Measurements from ENCODE around the gene RORB. TPM values are rescaled to one million over a fixed set of nuclear protein-coding genes. Genes with fewer than 3 reads are reported as not detected.
"Not testable (repeated sequence)": the region's sequence is repeated elsewhere in the genome, so short reads cannot be mapped to it uniquely, and the experiment has no call there.

Gene RORB
- polyA plus RNA-seq, 1 donor from 2014 or later, result 0.77 TPM

DNA sequence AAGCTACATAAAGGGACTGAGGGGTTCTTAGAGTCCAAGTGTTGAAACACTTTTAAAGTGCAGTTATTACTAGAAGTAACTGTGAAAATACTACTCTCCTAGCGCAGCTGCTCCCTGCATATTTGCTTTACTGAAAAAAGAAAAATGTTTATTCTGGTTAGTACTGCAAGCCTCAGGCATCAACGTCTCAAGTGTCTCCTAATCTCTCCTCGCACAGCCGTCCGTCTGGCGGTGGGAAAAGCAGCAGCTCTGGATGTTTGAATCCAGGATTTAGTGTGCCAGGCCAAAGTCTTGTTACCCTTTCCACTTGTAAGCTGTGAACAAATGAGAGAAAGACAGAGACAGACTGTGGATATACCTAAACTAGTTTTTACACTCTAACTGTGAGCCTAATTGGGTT, 31.1 kb downstream of the RORB start:
- no peak overlapping the region for H3K27ac ChIP-seq (ENCODE audit: low read length)
- H2AFZ ChIP-seq (ENCODE audit: low read depth, low read length), result no peak overlapping the region
- no peak overlapping the region for H3K4me3 ChIP-seq (ENCODE audit: low read length)
- H3K9me3 ChIP-seq (ENCODE audit: low read length), result no peaks in the 10 kb centered on the region
- no peak overlapping the region for H3K4me2 ChIP-seq (ENCODE audit: low read length)
- no peaks in the 10 kb centered on the region for H3K9me2 ChIP-seq (ENCODE audit: insufficient read depth, low read length)
- H3K9ac ChIP-seq (ENCODE audit: low read length), result no peak overlapping the region
- no peaks in the 10 kb centered on the region for H4K20me1 ChIP-seq (ENCODE audit: insufficient read depth)
- H3K36me3 ChIP-seq (ENCODE audit: insufficient read depth, low read length), result no peaks in the 10 kb centered on the region
- no peaks in the 10 kb centered on the region for H3F3A ChIP-seq (ENCODE audit: insufficient read depth, low read length, poor library complexity, severe bottlenecking)
- no peaks in the 10 kb centered on the region for H3K27me3 ChIP-seq (ENCODE audit: insufficient read depth, low read depth, low read length)
- no peaks in the 10 kb centered on the region for H3K79me2 ChIP-seq (replicated peaks; ENCODE audit: insufficient read depth, low read length)
- TF ChIP-seq EZH2 (IDR thresholded peaks at IDR 0.05; ENCODE audit: borderline replicate concordance, insufficient read depth, low read length, poor library complexity, severe bottlenecking), result no peak
- no peak for TF ChIP-seq SMC3 (conservative IDR thresholded peaks at IDR 0.05; ENCODE audit: poor library complexity)
- no peak for TF ChIP-seq POLR2AphosphoS5 (IDR thresholded peaks at IDR 0.05)
- no peak for TF ChIP-seq TAF1 (IDR thresholded peaks at IDR 0.05; ENCODE audit: low read depth)
- TF ChIP-seq EP300 (conservative IDR thresholded peaks at IDR 0.05; ENCODE audit: poor library complexity, severe bottlenecking), result no peak
- TF ChIP-seq, protein P1, sequence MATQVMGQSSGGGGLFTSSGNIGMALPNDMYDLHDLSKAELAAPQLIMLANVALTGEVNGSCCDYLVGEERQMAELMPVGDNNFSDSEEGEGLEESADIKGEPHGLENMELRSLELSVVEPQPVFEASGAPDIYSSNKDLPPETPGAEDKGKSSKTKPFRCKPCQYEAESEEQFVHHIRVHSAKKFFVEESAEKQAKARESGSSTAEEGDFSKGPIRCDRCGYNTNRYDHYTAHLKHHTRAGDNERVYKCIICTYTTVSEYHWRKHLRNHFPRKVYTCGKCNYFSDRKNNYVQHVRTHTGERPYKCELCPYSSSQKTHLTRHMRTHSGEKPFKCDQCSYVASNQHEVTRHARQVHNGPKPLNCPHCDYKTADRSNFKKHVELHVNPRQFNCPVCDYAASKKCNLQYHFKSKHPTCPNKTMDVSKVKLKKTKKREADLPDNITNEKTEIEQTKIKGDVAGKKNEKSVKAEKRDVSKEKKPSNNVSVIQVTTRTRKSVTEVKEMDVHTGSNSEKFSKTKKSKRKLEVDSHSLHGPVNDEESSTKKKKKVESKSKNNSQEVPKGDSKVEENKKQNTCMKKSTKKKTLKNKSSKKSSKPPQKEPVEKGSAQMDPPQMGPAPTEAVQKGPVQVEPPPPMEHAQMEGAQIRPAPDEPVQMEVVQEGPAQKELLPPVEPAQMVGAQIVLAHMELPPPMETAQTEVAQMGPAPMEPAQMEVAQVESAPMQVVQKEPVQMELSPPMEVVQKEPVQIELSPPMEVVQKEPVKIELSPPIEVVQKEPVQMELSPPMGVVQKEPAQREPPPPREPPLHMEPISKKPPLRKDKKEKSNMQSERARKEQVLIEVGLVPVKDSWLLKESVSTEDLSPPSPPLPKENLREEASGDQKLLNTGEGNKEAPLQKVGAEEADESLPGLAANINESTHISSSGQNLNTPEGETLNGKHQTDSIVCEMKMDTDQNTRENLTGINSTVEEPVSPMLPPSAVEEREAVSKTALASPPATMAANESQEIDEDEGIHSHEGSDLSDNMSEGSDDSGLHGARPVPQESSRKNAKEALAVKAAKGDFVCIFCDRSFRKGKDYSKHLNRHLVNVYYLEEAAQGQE (IDR thresholded peaks at IDR 0.05; ENCODE audit: borderline replicate concordance), result no peak
- no peak for TF ChIP-seq MXI1 (conservative IDR thresholded peaks at IDR 0.05; ENCODE audit: poor library complexity, severe bottlenecking)
- TF ChIP-seq, protein P2, sequence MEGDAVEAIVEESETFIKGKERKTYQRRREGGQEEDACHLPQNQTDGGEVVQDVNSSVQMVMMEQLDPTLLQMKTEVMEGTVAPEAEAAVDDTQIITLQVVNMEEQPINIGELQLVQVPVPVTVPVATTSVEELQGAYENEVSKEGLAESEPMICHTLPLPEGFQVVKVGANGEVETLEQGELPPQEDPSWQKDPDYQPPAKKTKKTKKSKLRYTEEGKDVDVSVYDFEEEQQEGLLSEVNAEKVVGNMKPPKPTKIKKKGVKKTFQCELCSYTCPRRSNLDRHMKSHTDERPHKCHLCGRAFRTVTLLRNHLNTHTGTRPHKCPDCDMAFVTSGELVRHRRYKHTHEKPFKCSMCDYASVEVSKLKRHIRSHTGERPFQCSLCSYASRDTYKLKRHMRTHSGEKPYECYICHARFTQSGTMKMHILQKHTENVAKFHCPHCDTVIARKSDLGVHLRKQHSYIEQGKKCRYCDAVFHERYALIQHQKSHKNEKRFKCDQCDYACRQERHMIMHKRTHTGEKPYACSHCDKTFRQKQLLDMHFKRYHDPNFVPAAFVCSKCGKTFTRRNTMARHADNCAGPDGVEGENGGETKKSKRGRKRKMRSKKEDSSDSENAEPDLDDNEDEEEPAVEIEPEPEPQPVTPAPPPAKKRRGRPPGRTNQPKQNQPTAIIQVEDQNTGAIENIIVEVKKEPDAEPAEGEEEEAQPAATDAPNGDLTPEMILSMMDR (IDR thresholded peaks at IDR 0.05; ENCODE audit: poor library complexity, severe bottlenecking), result no peak
- no peak for TF ChIP-seq RAD21 (conservative IDR thresholded peaks at IDR 0.05)

DNA sequence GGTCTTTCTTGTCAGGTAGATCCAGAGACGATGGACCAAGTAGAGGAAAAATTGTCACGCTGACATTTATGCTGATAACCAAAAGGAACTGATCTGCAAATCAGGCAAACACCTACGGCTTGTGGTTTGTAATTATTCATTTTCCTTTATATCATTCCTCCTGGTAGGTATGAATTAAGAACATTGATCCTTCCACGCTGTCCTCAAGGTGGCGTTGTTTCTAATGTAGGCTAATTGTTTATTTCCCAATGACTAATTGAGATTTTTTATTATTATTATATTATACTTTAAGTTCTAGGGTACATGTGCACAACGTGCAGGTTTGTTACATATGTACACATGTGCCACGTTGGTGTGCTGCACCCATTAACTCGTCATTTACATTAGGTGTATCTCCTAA, 33.3 kb downstream of the RORB start:
- H2AFZ ChIP-seq (ENCODE audit: low read depth, low read length); H3K27ac ChIP-seq (ENCODE audit: low read length); H4K20me1 ChIP-seq (ENCODE audit: insufficient read depth); H3K9ac ChIP-seq (ENCODE audit: low read length); H3K36me3 ChIP-seq (ENCODE audit: insufficient read depth, low read length); H3K9me2 ChIP-seq (ENCODE audit: insufficient read depth, low read length); H3K27me3 ChIP-seq (ENCODE audit: insufficient read depth, low read depth, low read length); H3K4me2 ChIP-seq (ENCODE audit: low read length); H3K4me3 ChIP-seq (ENCODE audit: low read length); H3K79me2 ChIP-seq (replicated peaks; ENCODE audit: insufficient read depth, low read length); H3K9me3 ChIP-seq (ENCODE audit: low read length); H3F3A ChIP-seq (ENCODE audit: insufficient read depth, low read length, poor library complexity, severe bottlenecking): not testable (repeated sequence)

DNA sequence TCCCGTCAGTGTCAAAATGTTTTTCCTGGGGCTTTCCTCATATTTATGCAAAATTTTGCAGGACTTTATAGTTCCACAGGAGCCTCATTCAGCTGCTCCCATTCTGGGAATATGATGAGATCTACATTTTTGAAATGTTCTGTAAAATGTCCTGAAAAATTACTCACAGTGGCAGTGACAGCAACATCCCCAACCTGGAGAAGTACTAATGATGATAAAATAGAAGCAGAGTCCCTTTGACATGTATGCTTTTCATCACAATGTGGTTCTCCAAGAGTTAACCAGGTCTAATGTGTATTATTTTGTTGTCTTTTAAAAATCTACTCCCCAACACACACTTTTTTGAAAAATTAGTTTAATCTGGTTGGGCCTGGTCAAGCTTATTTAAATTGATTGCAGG, 36.1 kb downstream of the RORB start:
- no peaks in the 10 kb centered on the region for H3K27me3 ChIP-seq (ENCODE audit: insufficient read depth, low read depth, low read length)
- no peaks in the 10 kb centered on the region for H3K9me2 ChIP-seq (ENCODE audit: insufficient read depth, low read length)
- no peak overlapping the region for H3K4me2 ChIP-seq (ENCODE audit: low read length)
- H4K20me1 ChIP-seq (ENCODE audit: insufficient read depth), result no peaks in the 10 kb centered on the region
- H3K9me3 ChIP-seq (ENCODE audit: low read length), result no peaks in the 10 kb centered on the region
- no peaks in the 10 kb centered on the region for H3K36me3 ChIP-seq (ENCODE audit: insufficient read depth, low read length)
- no peaks in the 10 kb centered on the region for H3K79me2 ChIP-seq (replicated peaks; ENCODE audit: insufficient read depth, low read length)
- H3K27ac ChIP-seq (ENCODE audit: low read length), result no peak overlapping the region
- no peak overlapping the region for H3K4me3 ChIP-seq (ENCODE audit: low read length)
- H2AFZ ChIP-seq (ENCODE audit: low read depth, low read length), result no peak overlapping the region
- peaks cover 4% of the 10 kb centered on the region for H3F3A ChIP-seq (ENCODE audit: insufficient read depth, low read length, poor library complexity, severe bottlenecking)
- no peak for TF ChIP-seq POLR2AphosphoS5 (IDR thresholded peaks at IDR 0.05)
- TF ChIP-seq, protein P1 (IDR thresholded peaks at IDR 0.05; ENCODE audit: borderline replicate concordance), result no peak
- no peak for TF ChIP-seq EP300 (conservative IDR thresholded peaks at IDR 0.05; ENCODE audit: poor library complexity, severe bottlenecking)
- TF ChIP-seq MXI1 (conservative IDR thresholded peaks at IDR 0.05; ENCODE audit: poor library complexity, severe bottlenecking), result no peak
- TF ChIP-seq RAD21 (conservative IDR thresholded peaks at IDR 0.05), result no peak
- no peak for TF ChIP-seq EZH2 (IDR thresholded peaks at IDR 0.05; ENCODE audit: borderline replicate concordance, insufficient read depth, low read length, poor library complexity, severe bottlenecking)
- no peak for TF ChIP-seq SMC3 (conservative IDR thresholded peaks at IDR 0.05; ENCODE audit: poor library complexity)
- TF ChIP-seq, protein P2 (IDR thresholded peaks at IDR 0.05; ENCODE audit: poor library complexity, severe bottlenecking), result no peak
- TF ChIP-seq TAF1 (IDR thresholded peaks at IDR 0.05; ENCODE audit: low read depth), result no peak
- H3K9ac ChIP-seq (ENCODE audit: low read length), result no peak overlapping the region

All from neural cell (in vitro differentiated cells).